Measurements from ENCODE around the gene CDC7.

GRCh38 chr1:91545506-91546300 lies 45.1 kb downstream of the CDC7 start:
- TF ChIP-seq CTCF (IDR thresholded peaks at IDR 0.05 in 2 of 3, conservative IDR thresholded peaks at IDR 0.05 in 1 of 3; ENCODE audit: insufficient read depth in 2 of 3, low read depth in 1 of 3, low read length in 3 of 3) (no peak), MAZ (CRISPR knock-in tag; conservative IDR thresholded peaks at IDR 0.05 in 1 of 2, IDR thresholded peaks at IDR 0.05 in 1 of 2) (no peak), MAFG (tag; conservative IDR thresholded peaks at IDR 0.05) (no peak), KDM1A (IDR thresholded peaks at IDR 0.05) (no peak), RBM22 (IDR thresholded peaks at IDR 0.05; ENCODE audit: low read depth, low read length, poor library complexity, severe bottlenecking) (no peak), MXI1 (IDR thresholded peaks at IDR 0.05; ENCODE audit: low read depth, low read length) (no peak)
